Activated naive CD4-positive, alpha-beta T cell treated with anti-CD3 and anti-CD28 coated beads, Interleukin-2, amount 50 U/mL, for 72 hours (primary cell): ENCODE results near the gene CUL4B. TPM values are rescaled to one million over a fixed set of nuclear protein-coding genes. Genes with fewer than 3 reads are reported as not detected.
"Not testable (repeated sequence)": the region's sequence is repeated elsewhere in the genome, so short reads cannot be mapped to it uniquely, and the experiment has no call there.

Experiments used
- ATAC-seq, 2 donors: fragments of 150-1000 bp; cut with Tn5 transposase; 2 replicates each; pipeline ENCODE4 v1.10.0; 2021; ENCODE audit warnings: mild to moderate bottlenecking in 2 of 2, moderate library complexity in 2 of 2
- DNase-seq, 2 donors: peaks; one replicate each; pipeline ENCODE4 v3.0.0; 2021 to 2022; ENCODE audit warnings: low spot score in 2 of 2
- H3K27ac Mint-ChIP-seq, 2 donors: one replicate each; pipeline ENCODE4 v1.8.0; 2022; ENCODE audit warnings: mild to moderate bottlenecking in 2 of 2, mixed read lengths in 2 of 2
- H3K36me3 Mint-ChIP-seq, 2 donors: one replicate each; pipeline ENCODE4 v1.8.0; 2022; ENCODE audit warnings: mixed read lengths in 2 of 2
- H3K9me3 Mint-ChIP-seq, 2 donors: one replicate each; pipeline ENCODE4 v1.8.0; 2022; ENCODE audit warnings: mixed read lengths in 2 of 2
- total RNA-seq, 2 donors: library from RNA; stranded (reverse); gene quantifications; one replicate each; pipeline ENCODE4 v1.2.3, GENCODE V29; 2022

Gene CUL4B
- total RNA-seq, 2 donors from 2014 or later: 59.4 to 60.6 TPM

GRCh38 chrX:120476714-120477113 is 84.0 kb downstream of the CUL4B start:
- Mint-ChIP-seq H3K27ac (no peak overlapping the region), H3K9me3 (no peaks in the 10 kb centered on the region), H3K36me3 (no peaks in the 10 kb centered on the region)
- DNase-seq (no peak), ATAC-seq (no peak)

DNA sequence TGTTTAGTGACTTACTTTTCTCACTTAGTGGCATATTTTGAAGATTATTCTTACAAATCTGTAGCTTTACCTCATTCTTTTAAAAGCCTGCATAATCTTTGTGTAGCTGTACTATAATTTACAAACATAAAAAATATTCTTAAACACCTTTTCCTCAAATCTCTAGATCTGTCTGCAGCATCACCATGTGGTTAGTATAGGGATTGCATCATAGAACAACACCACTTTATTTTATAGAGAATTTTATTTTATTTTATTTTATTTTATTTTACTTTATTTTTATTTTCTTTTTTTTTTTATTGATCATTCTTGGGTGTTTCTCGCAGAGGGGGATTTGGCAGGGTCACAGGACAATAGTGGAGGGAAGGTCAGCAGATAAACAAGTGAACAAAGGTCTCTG is 85.3 kb downstream of the CUL4B start:
- not testable (repeated sequence) for H3K27ac Mint-ChIP-seq, DNase-seq, ATAC-seq, H3K36me3 Mint-ChIP-seq, H3K9me3 Mint-ChIP-seq

Other genes starting within 250 kb of the CUL4B start
- not detected for gene TMEM255A, start 249.5 kb downstream of the CUL4B start, total RNA-seq
- not detected for gene ATP1B4, start 198.9 kb downstream of the CUL4B start, total RNA-seq
- 10 to 100 TPM; 35.3 to 44.0 TPM for gene LAMP2, start 91.7 kb downstream of the CUL4B start, total RNA-seq
- 10 to 100 TPM; 56.9 to 71.7 TPM for gene MCTS1, start 43.1 kb upstream of the CUL4B start, total RNA-seq
- gene C1GALT1C1, start 69.1 kb upstream of the CUL4B start, total RNA-seq: 10 to 100 TPM; 20.4 to 28.5 TPM